Jurkat, Clone E6-1 (cell line): ENCODE data around the gene MERTK.
"Not testable (repeated sequence)": the region's sequence is repeated elsewhere in the genome, so short reads cannot be mapped to it uniquely, and the experiment has no call there.

Experiments used
- DNase-seq: peaks from one replicate; pipeline ENCODE4 v3.0.0-alpha.2; 2011; ENCODE audit warnings: low read depth, low spot score
- H3K4me3 ChIP-seq: 2 replicates; pipeline ENCODE4 v1.5.1; 2011; ENCODE audit warnings: mild to moderate bottlenecking, low read length, control low read depth, moderate library complexity

The MERTK gene

GRCh38 chr2:111938392-111938791, 40.0 kb downstream of the MERTK start:
- no peak for DNase-seq
- no peak overlapping the region for H3K4me3 ChIP-seq

GRCh38 chr2:111940333-111941196, 42.2 kb downstream of the MERTK start:
- no peak for DNase-seq
- no peak overlapping the region for H3K4me3 ChIP-seq

GRCh38 chr2:111941531-111941930, 43.1 kb downstream of the MERTK start:
- no peak for DNase-seq
- no peak overlapping the region for H3K4me3 ChIP-seq

- H3K4me3 ChIP-seq = no peak overlapping the region
- DNase-seq = no peak
Measured at GRCh38 chr2:111944531-111945210, 46.3 kb downstream of the MERTK start.

- no peak for DNase-seq
- H3K4me3 ChIP-seq = no peak overlapping the region
Measured at GRCh38 chr2:111945444-111946293, 47.3 kb downstream of the MERTK start.

- no peak overlapping the region for H3K4me3 ChIP-seq
- DNase-seq = no peak
Measured at GRCh38 chr2:111946294-111947114, 48.1 kb downstream of the MERTK start.

- H3K4me3 ChIP-seq = no peak overlapping the region
- DNase-seq = no peak
Measured at GRCh38 chr2:111947219-111947618, 48.8 kb downstream of the MERTK start.

GRCh38 chr2:111948832-111949231, 50.4 kb downstream of the MERTK start:
- DNase-seq = no peak
- no peak overlapping the region for H3K4me3 ChIP-seq

- H3K4me3 ChIP-seq = no peak overlapping the region
- no peak for DNase-seq
Measured at GRCh38 chr2:111950236-111950635, 51.8 kb downstream of the MERTK start.

- H3K4me3 ChIP-seq = no peak overlapping the region
- no peak for DNase-seq
Measured at GRCh38 chr2:111951486-111951885, 53.1 kb downstream of the MERTK start.

GRCh38 chr2:111952871-111953452, 54.6 kb downstream of the MERTK start:
- no peak overlapping the region for H3K4me3 ChIP-seq
- DNase-seq = no peak

- no peak for DNase-seq
- no peak overlapping the region for H3K4me3 ChIP-seq
Measured at GRCh38 chr2:111954602-111955332, 56.4 kb downstream of the MERTK start.

- DNase-seq = no peak
- no peak overlapping the region for H3K4me3 ChIP-seq
Measured at GRCh38 chr2:111957872-111958354, 59.5 kb downstream of the MERTK start.

- H3K4me3 ChIP-seq = no peak overlapping the region
- DNase-seq = no peak
Measured at GRCh38 chr2:111958901-111959300, 60.5 kb downstream of the MERTK start.

- no peak overlapping the region for H3K4me3 ChIP-seq
- no peak for DNase-seq
Measured at GRCh38 chr2:111961663-111962062, 63.3 kb downstream of the MERTK start.

GRCh38 chr2:111963086-111963485, 64.7 kb downstream of the MERTK start:
- not testable (repeated sequence) for DNase-seq, H3K4me3 ChIP-seq

- not testable (repeated sequence) for H3K4me3 ChIP-seq, DNase-seq
Measured at GRCh38 chr2:111963508-111963907, 65.1 kb downstream of the MERTK start.

- DNase-seq = no peak
- H3K4me3 ChIP-seq = no peak overlapping the region
Measured at GRCh38 chr2:111965062-111965461, 66.7 kb downstream of the MERTK start.
